Measurements from ENCODE around the gene QRICH1. TPM values are rescaled to one million over a fixed set of nuclear protein-coding genes. Genes with fewer than 3 reads are reported as not detected.
A peak's percentile ranks its signal among the peaks of the same experiment; 100 is the strongest.
"Not testable (repeated sequence)": the region's sequence is repeated elsewhere in the genome, so short reads cannot be mapped to it uniquely, and the experiment has no call there.

The QRICH1 gene
- total RNA-seq, 2 experiments from 2014 or later, result 126 to 127 TPM

DNA sequence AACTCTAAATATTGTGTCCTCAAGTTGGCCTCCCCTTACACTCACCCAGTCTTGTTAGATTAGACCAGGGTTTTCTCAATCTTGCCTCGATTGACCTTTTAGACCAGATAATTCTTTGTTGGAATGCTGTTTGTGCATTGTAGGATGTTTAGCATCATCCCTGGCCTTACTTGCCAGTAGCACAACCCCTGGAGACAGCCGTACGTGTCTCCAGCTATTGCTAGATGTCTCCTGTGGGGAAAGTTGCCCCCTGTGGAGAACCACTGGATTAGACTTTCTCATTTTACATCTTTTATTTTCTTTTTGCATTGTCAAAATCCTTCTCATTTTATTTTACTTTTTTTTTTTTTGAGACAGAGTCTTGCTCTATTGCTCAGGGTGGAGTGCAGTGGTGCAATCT, 84.5 kb downstream of the QRICH1 start:
- Mint-ChIP-seq H3K4me3 (peak overlapping the region; percentile 99), H3K27ac (peak overlapping the region; percentile 48)
- no peak for DNase-seq

DNA sequence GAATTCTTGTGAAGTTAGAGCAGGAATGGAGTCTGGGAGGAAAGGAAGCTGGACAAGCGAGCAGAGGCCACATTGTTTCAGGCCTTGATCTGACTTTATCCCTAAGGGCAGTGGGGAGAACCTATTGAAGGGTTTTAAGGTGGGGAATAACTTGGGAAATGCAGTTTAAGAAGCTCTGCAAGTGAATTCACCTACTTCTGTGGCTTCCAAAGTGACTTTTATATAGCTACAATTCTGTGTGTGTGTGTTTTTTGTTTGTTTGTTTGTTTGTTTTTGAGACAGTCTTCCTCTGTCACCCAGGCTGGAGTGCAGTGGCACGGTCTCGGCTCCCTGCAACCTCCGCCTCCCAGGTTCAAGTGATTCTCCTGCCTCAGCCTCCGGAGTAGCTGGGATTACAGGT, 85.2 kb downstream of the QRICH1 start:
- H3K27me3 Mint-ChIP-seq, DNase-seq, H3K9me3 Mint-ChIP-seq: not testable (repeated sequence)
- peak overlapping the region; percentile 100 for H3K27ac Mint-ChIP-seq
- H3K4me1 Mint-ChIP-seq, result peaks cover 28% of the 10 kb centered on the region
- peaks cover 14% of the 10 kb centered on the region for H3K36me3 Mint-ChIP-seq
- peak overlapping the region; percentile 99 for H3K4me3 Mint-ChIP-seq

More for the DNA sequence above, 84.5 kb downstream of the QRICH1 start:
- H3K9me3 Mint-ChIP-seq, result no peaks in the 10 kb centered on the region
- peaks cover 28% of the 10 kb centered on the region for H3K4me1 Mint-ChIP-seq
- H3K36me3 Mint-ChIP-seq, result peaks cover 14% of the 10 kb centered on the region
- peaks cover 3% of the 10 kb centered on the region for H3K27me3 Mint-ChIP-seq

DNA sequence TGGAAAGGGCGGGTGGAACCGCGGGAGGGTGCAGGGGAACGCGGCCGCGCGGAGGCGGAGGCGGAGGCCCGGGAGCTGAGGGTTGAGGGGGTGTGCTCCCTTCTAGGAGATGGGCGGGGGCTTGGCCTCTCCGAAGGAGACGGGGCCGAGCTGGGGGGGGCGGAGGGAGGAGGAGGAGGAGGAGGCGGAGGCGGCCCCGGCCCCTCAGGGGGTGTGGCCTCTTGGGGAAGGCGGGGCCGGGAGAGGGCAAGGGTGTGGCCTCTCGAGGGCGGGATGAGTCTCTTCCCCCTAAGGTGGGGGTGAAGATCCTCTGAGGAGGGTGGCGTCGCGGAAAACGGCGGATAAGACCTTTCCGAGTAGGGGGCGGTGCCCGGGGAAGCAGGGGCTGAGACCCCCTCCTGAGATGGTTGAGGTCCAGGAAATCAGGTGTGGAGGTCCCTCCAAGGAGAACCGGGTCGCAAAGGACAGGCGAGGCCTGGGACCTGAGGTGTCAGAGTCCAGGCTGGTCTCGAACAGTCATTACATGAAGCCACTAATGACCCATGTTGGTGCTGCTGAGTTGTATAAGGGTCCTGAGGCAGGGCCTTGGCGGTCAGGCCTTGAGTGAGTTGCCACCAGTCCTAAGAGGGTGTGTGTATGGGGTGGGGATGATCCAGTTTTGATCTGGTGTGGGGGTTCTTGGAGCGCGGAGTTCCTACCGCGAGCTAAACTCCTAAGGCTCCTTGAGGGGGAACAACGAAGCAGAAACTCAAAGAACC, 85.9 kb downstream of the QRICH1 start:
- H3K27ac Mint-ChIP-seq, result peak overlapping the region; percentile 100
- peak; percentile 89 for DNase-seq
- peaks cover 14% of the 10 kb centered on the region for H3K36me3 Mint-ChIP-seq
- no peaks in the 10 kb centered on the region for H3K9me3 Mint-ChIP-seq
- H3K4me1 Mint-ChIP-seq, result peaks cover 28% of the 10 kb centered on the region
- peaks cover 3% of the 10 kb centered on the region for H3K27me3 Mint-ChIP-seq
- H3K4me3 Mint-ChIP-seq, result peak overlapping the region; percentile 99

DNA sequence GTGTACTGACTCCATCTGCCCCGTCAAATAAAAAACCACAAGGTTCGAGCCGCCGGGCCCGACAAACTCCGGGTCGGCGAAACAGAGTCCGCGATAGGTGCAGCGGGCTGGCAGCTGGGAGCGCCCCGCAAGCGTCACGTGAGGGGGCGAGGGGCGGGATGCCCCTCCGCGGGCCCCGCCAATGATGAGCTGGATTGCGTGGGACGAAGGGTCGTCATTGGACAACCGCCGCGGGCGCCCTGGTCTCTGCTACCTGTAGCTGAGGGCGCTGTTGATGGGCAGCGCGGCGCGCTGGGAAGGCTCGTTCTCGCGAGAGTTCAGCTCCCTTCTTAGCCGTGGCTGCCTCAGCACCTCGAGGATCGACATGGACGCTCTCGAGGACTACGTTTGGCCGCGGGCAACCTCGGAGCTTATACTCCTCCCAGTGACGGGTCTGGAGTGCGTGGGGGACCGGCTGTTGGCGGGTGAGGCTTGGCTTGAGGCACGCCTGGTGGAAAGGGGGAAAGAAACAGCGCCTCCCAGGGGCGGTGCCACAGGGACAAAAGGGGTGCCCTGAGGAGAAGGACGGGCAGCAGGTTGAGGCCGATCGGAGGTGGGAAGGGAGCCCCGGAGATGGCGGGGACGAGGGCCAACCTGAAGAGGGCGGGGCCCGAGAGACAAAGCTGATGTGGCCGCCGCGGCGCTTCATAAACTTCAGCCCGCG, 86.7 kb downstream of the QRICH1 start, which contains the start of gene WDR6:
WDR6 (plus strand) TSS at position 324 of the 703 bp plus-strand sequence; CDS start at position 365, 41 bp downstream.
- peak within 1 kb of the TSS; percentile 100 for H3K27ac Mint-ChIP-seq
- H3K27me3 Mint-ChIP-seq, result peaks cover 3% of the 10 kb centered on the region
- DNase-seq, result peak; percentile 99
- no peaks in the 10 kb centered on the region for H3K9me3 Mint-ChIP-seq
- peak within 1 kb of the TSS; percentile 99 for H3K4me3 Mint-ChIP-seq
- peaks cover 26% of the 10 kb centered on the region for H3K4me1 Mint-ChIP-seq
- peaks cover 14% of the 10 kb centered on the region for H3K36me3 Mint-ChIP-seq

DNA sequence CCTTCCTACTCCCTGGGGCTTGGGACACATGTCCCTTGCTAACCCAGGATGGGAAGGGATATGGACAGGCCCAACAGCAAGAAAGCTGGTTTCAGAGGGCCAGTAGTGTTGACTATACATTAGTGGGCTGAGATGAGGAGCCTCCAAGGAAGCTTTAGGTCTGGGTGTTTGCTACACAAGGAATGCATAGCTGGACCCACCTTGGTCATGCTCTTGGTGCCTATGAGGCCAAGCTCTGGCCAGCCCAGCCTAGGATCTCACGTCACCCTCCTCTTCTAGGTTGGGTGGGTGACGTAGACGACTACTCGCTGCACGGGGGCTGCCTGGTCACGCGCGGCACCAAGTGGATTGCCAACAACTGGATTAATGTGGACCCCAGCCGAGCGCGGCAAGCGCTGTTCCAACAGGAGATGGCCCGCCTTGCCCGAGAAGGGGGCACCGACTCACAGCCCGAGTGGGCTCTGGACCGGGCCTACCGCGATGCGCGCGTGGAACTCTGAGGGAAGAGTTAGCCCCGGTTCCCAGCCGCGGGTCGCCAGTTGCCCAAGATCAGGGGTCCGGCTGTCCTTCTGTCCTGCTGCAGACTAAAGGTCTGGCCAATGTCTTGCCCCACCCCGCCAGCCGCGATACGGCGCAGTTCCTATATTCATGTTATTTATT, 87.3 kb downstream of the QRICH1 start:
- H3K36me3 Mint-ChIP-seq, result peaks cover 14% of the 10 kb centered on the region

DNA sequence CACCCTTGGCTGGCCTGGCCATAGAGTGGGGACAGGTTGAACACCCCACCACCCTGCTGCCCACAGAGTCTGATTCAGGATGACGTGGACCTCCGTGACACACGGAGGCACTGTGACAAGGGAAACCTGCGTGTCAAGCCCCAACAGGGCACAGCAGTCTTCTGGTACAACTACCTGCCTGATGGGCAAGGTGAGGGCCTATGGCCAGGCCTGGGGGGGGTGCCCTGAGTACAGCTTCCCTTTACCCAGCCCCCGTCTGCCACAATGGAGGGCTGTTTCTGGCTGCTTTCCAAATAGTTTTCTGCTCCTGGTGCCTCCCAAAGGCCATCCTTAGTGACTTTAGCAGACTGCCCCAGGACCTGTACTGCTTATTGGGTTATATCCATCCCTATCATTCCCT, 87.9 kb downstream of the QRICH1 start:
- peaks cover 21% of the 10 kb centered on the region for H3K4me1 Mint-ChIP-seq
- H3K36me3 Mint-ChIP-seq, result peaks cover 14% of the 10 kb centered on the region
- peaks cover 3% of the 10 kb centered on the region for H3K27me3 Mint-ChIP-seq
- DNase-seq, result no peak
- peak overlapping the region; percentile 99 for H3K4me3 Mint-ChIP-seq
- H3K9me3 Mint-ChIP-seq, result no peaks in the 10 kb centered on the region
- H3K27ac Mint-ChIP-seq, result no peak overlapping the region

More for the DNA sequence above, 87.3 kb downstream of the QRICH1 start:
- DNase-seq, result no peak
- H3K4me3 Mint-ChIP-seq, result peak overlapping the region; percentile 99
- peaks cover 3% of the 10 kb centered on the region for H3K27me3 Mint-ChIP-seq
- H3K4me1 Mint-ChIP-seq, result peaks cover 21% of the 10 kb centered on the region
- H3K9me3 Mint-ChIP-seq, result no peaks in the 10 kb centered on the region
- peak overlapping the region; percentile 100 for H3K27ac Mint-ChIP-seq

DNA sequence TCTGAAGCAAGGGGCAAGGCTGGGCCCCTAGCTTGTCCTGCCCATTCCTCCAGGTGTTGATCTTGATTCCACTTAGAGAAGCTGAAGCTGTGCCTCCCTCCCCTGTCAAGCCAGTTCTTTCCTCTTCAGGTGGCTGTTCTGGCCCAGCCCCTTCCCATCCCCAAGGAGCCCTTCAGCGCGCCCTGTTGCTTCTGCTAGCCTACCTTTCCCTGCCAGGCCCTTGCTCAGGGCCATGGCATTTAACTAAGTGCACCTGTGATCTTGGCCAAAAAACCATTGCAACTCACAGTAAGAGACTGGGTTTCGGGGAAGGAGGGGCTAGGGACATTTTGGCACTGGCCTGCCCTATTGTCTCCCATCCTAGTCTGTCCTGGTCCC, 88.6 kb downstream of the QRICH1 start:
- peaks cover 3% of the 10 kb centered on the region for H3K27me3 Mint-ChIP-seq
- DNase-seq, result no peak
- H3K36me3 Mint-ChIP-seq, result peaks cover 14% of the 10 kb centered on the region
- no peak overlapping the region for H3K27ac Mint-ChIP-seq
- H3K4me3 Mint-ChIP-seq, result no peak overlapping the region
- peaks cover 21% of the 10 kb centered on the region for H3K4me1 Mint-ChIP-seq
- H3K9me3 Mint-ChIP-seq, result no peaks in the 10 kb centered on the region

DNA sequence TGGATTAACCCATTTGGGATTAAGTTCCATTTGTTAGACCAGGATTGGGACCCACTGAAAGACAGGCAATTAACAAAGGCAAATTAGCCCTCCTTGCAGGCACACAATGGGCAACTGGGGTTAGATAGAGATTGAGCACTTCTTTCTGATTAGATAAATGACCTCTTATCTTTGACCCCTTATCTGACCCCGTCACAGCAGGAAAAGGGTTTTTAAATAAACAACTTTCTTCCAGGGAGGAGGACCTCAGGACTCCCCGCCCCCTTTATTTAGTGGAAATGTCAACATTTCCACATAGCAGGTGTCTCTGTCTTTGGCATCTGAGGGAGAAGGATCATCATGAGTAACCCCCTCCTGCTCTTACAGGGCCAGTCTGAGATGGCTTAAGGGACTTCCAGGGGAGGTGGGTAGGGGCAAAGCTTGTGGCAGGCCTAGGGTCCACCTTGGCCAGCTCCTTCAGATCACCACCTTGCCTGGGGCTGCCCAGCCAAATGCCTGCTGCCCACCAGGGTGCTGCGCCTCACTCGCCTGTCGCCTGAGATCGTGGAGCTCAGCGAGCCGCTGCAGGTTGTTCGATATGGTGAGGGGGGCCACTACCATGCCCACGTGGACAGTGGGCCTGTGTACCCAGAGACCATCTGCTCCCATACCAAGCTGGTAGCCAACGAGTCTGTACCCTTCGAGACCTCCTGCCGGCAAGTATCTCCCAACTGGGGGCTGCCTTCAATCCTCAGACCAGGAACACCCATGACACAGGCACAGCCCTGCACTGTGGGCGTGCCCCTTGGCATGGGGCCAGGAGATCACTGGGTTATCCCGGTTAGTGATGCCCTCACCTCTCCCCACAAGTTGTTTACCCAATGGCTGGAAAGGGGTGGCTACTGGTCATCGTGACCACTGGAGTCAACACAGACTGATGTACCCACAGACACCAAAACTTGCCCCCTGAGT, 89.2 kb downstream of the QRICH1 start:
- H3K27me3 Mint-ChIP-seq, result peaks cover 3% of the 10 kb centered on the region
- peaks cover 19% of the 10 kb centered on the region for H3K4me1 Mint-ChIP-seq
- peaks cover 14% of the 10 kb centered on the region for H3K36me3 Mint-ChIP-seq
- no peak overlapping the region for H3K4me3 Mint-ChIP-seq
- H3K27ac Mint-ChIP-seq, result no peak overlapping the region
- H3K9me3 Mint-ChIP-seq, result no peaks in the 10 kb centered on the region
- no peak for DNase-seq

DNA sequence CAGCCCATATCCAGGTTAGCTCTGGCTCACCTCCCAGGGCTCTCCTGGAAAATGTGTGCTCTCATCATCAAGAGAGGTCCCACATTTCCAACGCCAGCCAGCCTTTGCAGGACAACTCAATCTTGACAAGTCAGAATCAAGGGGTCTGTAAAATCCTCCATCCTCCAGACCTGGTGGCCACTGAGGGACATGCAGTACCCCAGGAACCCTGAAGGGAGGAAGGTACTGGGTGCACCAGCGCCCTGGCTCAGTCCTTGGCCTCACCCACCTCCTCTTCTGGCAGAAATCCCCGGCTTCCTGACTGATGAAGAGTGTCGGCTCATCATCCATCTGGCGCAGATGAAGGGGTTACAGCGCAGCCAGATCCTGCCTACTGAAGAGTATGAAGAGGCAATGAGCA, 92.7 kb downstream of the QRICH1 start:
- Mint-ChIP-seq H3K9me3 (no peaks in the 10 kb centered on the region), H3K4me3 (no peak overlapping the region), H3K27ac (no peak overlapping the region), H3K27me3 (no peaks in the 10 kb centered on the region), H3K36me3 (no peaks in the 10 kb centered on the region), H3K4me1 (peaks cover under 1% of the 10 kb centered on the region)
- DNase-seq, result no peak

DNA sequence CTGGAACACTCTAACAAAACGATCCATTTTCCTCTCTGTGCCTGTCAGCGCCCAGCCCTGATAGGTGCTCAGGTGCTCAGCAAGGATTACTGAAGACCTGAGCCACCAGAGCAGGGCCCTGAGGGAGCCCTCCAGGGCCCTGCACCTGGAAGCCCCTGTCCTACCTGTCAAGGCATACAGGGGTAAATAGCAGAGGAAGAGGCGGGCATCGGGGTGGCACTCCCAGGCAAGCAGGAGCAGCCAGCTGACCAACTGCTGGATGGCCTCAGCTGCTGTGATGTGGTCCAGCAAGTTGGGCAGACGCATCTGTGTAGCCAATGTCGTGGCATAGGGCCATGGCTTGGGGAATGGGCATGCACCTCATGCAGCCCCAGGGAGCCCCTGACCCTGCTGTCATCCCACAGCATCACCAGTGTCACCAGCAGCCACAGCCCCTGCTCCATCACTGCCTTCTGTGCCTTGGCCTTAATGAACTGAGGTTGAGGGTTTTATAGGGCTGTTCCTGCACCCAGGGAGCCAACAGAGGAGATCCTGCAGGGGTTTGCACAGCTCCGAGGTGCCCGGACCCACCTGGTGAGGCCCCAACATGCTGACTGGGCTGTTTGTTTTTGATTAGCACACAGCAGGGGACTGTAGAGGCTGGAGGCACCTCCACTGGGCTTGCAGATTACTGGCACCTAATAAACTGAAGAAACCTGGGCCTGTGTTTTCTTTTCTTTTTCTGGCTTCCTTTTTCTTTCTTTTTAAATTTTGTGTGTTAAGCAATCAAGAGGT, 94.6 kb downstream of the QRICH1 start:
- Mint-ChIP-seq H3K36me3 (no peaks in the 10 kb centered on the region), H3K27ac (no peak overlapping the region), H3K27me3 (no peaks in the 10 kb centered on the region), H3K4me1 (peaks cover 6% of the 10 kb centered on the region), H3K9me3 (no peaks in the 10 kb centered on the region), H3K4me3 (no peak overlapping the region)
- no peak for DNase-seq

DNA sequence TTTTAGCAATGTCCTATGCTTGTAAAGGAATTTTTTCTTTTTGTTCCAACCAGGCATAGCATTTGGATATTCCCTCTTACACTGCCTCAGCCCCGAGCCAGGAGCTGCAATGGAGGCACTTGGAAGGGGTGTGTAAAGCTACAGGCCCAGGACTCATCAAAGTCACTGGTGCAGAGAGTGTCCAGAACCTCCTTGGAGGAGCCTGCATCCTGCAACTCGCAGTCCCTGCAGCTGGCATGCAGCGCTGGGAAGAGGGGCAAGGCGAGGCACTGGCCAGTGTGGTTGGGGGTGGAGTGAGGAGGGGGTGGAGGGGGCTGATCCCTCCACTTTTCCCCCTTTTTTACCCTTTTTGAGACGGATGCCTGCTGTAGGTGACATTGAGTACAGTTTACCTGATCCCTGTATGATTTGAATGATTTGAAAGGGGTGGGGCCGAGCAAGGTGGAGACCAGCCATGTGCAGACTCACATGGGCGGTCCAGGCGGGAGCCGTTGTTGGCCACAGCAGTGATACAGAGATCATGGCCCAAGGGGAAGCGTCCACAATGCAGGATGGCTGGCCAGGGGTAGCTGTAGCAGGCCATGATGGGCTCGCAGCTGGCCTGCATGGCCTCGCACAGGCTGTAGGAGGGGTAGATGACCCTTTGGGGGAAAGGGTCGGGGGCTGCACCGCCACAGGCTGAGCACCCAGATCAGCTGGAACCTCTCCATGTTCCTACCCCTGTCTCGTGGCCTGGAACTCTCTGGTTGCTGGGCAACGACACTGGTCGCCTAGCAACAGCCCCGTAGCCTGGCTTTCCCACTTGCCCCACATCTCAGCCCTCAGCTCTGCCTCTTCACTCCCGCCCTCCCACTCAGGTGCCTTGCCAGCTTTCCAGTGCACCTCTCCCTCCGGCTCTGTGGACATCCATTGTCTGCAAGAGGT, 95.9 kb downstream of the QRICH1 start:
- H3K27ac Mint-ChIP-seq, result no peak overlapping the region

DNA sequence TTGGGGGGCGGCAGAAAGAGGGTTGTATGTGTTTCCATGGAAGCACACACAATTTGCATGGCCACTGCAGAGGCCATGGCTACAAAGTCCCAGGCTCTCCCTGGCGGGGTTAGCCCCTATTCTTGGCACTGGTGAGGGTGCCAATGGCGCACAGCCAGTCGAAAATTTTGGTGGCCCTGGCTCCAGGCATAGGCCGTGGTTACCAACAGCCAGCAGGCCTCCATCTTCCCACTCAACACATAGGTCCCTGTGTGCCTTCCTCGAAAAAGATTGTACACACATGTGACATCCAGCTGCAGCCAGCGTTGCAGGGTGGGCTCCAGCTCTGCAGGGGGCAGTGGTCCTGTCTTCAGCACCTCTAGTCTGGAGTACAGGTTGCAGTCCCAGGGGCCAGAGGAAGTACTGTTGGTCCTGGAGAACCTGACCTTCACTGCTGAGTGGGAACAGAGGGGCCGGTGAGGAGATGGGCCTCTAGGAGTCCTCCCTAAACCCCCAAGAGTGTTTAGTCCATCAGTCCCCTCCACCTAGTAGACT, 96.7 kb downstream of the QRICH1 start:
- no peak for DNase-seq
- H3K4me1 Mint-ChIP-seq, result peaks cover 14% of the 10 kb centered on the region
- peaks cover 2% of the 10 kb centered on the region for H3K36me3 Mint-ChIP-seq
- H3K27me3 Mint-ChIP-seq, result no peaks in the 10 kb centered on the region
- no peak overlapping the region for H3K4me3 Mint-ChIP-seq
- no peak overlapping the region for H3K27ac Mint-ChIP-seq
- H3K9me3 Mint-ChIP-seq, result no peaks in the 10 kb centered on the region

More for the DNA sequence above, 95.9 kb downstream of the QRICH1 start:
- DNase-seq, result no peak
- peaks cover 2% of the 10 kb centered on the region for H3K36me3 Mint-ChIP-seq
- no peaks in the 10 kb centered on the region for H3K9me3 Mint-ChIP-seq
- peaks cover 14% of the 10 kb centered on the region for H3K4me1 Mint-ChIP-seq
- H3K27me3 Mint-ChIP-seq, result no peaks in the 10 kb centered on the region
- H3K4me3 Mint-ChIP-seq, result no peak overlapping the region

DNA sequence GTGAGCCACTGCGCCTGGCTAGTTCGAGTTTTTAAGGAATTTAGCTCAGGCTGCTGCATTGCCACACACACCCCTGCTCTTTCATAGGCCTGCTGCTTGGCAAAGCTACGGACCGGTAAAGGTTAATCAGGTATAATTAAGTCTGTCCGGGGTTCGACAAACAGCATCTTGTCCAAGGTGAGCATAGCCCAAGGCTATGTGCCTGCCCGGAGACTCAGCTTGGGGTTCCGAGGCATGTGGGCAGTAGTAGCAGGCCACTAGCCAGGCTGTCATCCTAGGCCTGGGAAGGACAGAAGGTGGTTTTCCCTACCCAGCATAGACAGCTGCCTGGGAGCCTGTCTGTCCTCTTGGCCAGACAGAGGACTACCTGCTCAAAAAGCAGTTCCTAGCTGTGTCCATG, 97.2 kb downstream of the QRICH1 start:
- no peak for DNase-seq
- Mint-ChIP-seq H3K27me3 (no peaks in the 10 kb centered on the region), H3K4me3 (no peak overlapping the region), H3K9me3 (no peaks in the 10 kb centered on the region), H3K36me3 (peaks cover 2% of the 10 kb centered on the region), H3K4me1 (peaks cover 19% of the 10 kb centered on the region), H3K27ac (no peak overlapping the region)
